Measurements from ENCODE around the gene SCARB1. TPM values are rescaled to one million over a fixed set of nuclear protein-coding genes. Genes with fewer than 3 reads are reported as not detected.

Gene SCARB1
- total and polyA plus RNA-seq, 4 donors = 14.9 to 88.4 (median 56.2) TPM

DNA sequence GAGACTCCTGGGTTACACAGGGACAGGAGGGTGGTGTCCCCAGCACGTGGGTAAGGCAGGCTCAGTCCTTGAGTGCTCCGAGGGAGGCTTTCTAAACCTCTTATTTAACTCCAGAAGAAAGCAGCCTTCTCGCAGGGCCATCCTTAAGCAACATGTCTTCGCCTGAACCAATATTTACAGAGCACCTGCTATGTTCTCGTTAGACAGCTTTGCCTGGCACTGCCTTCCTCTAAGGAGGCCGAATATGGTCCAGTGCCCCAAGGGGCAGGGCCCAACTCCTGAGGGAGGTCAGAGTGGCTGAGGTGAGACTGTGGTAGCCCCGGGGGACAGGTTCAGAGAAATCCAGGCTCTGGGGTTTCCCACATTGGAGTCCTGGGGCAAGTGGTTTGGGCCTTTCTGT, 2.1 kb upstream of the SCARB1 start:
- Histone ChIP-seq H3K27me3 (ENCODE audit: control insufficient read depth, insufficient read depth, low read length) (no peaks in the 10 kb centered on the region), H3K9me3 (ENCODE audit: control insufficient read depth, insufficient read depth, low read length) (no peaks in the 10 kb centered on the region), H3K4me3 (ENCODE audit: low read depth, low read length) (no peak overlapping the region), H3K4me1 (ENCODE audit: control insufficient read depth, insufficient read depth, low read length) (peaks cover 32% of the 10 kb centered on the region), H3K36me3 (ENCODE audit: control insufficient read depth, insufficient read depth, low read length) (no peaks in the 10 kb centered on the region), H3K27ac (ENCODE audit: low read depth, low read length) (no peak overlapping the region)
- WGBS (ENCODE audit: insufficient coverage) = 85% methylated on average over 7 of the region's 7 CpGs
- no peak for DNase-seq (ENCODE audit: low read depth in 4 of 6, low spot score in 6 of 6)

DNA sequence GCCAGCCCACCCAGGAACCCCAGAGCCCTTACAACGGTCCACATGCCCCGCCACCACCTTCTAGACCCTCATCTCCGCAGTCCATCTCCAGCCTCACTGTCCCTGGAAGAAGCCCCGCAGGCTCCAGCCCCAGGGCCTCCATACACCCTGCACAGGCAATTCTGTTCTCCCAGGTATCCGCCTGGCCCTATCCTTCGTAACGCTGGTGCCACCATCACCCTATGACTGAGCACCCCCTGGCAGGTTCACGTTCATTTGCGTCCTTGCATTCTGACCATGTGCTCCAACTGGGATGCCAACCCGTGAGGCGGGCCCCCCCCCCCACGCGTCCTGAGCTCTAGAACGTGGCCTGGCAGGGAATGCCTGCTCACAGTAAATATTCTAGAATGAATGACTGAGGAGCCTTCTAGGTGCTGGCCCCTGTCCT, 675 bp upstream of the SCARB1 start:
- peak overlapping the region; percentile 49 for H3K27ac ChIP-seq (ENCODE audit: low read depth, low read length)
- no peaks in the 10 kb centered on the region for H3K27me3 ChIP-seq (ENCODE audit: control insufficient read depth, insufficient read depth, low read length)
- H3K9me3 ChIP-seq (ENCODE audit: control insufficient read depth, insufficient read depth, low read length) = no peaks in the 10 kb centered on the region
- WGBS (ENCODE audit: insufficient coverage) = 87% methylated on average over 11 of the region's 14 CpGs
- H3K4me3 ChIP-seq (ENCODE audit: low read depth, low read length) = peak overlapping the region; percentile 36
- no peak for DNase-seq (ENCODE audit: low read depth in 4 of 6, low spot score in 6 of 6)
- H3K36me3 ChIP-seq (ENCODE audit: control insufficient read depth, insufficient read depth, low read length) = no peaks in the 10 kb centered on the region
- H3K4me1 ChIP-seq (ENCODE audit: control insufficient read depth, insufficient read depth, low read length) = peaks cover 37% of the 10 kb centered on the region

DNA sequence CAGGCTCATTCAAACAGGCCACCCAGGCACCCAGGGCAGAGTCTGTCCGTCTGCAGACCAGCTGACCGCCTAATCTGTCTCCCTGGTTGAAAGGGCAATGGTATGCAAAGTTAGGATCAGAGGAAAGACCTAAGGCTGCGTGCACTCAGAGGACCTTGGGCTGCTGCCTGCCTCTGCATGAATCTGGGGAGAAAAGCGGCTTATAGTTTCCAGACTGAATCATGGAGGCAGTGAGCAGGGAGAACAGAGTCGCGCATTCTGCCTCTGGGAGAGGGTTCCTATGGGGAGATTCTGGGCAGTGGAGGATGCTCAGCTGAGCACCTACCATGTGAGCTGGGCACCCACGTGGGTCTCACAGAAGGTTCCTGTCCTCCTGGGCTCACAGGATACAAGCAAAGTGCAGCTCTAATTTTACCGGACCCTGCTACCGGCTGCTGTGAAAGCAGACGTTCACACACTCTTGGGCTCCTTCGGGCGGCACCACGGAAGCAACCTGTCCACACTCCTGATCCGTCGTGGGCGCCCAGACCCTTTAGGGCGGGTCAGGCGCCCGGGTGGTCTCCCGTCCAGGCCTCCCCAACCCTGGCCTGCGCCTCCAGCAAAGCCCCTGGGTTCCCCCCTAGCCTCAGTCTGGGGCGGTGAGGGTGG, 772 bp downstream of the SCARB1 start:
- DNase-seq (ENCODE audit: low read depth in 4 of 6, low spot score in 6 of 6) = peak in 2 of 6 donors; percentile 54 to 56
- Histone ChIP-seq H3K27ac (ENCODE audit: low read depth, low read length) (peak overlapping the region; percentile 40), H3K36me3 (ENCODE audit: control insufficient read depth, insufficient read depth, low read length) (peaks cover 2% of the 10 kb centered on the region), H3K4me3 (ENCODE audit: low read depth, low read length) (peak overlapping the region; percentile 50), H3K27me3 (ENCODE audit: control insufficient read depth, insufficient read depth, low read length) (no peaks in the 10 kb centered on the region), H3K9me3 (ENCODE audit: control insufficient read depth, insufficient read depth, low read length) (no peaks in the 10 kb centered on the region), H3K4me1 (ENCODE audit: control insufficient read depth, insufficient read depth, low read length) (peaks cover 34% of the 10 kb centered on the region)
- WGBS (ENCODE audit: insufficient coverage) = 13% methylated on average over 21 of the region's 22 CpGs

DNA sequence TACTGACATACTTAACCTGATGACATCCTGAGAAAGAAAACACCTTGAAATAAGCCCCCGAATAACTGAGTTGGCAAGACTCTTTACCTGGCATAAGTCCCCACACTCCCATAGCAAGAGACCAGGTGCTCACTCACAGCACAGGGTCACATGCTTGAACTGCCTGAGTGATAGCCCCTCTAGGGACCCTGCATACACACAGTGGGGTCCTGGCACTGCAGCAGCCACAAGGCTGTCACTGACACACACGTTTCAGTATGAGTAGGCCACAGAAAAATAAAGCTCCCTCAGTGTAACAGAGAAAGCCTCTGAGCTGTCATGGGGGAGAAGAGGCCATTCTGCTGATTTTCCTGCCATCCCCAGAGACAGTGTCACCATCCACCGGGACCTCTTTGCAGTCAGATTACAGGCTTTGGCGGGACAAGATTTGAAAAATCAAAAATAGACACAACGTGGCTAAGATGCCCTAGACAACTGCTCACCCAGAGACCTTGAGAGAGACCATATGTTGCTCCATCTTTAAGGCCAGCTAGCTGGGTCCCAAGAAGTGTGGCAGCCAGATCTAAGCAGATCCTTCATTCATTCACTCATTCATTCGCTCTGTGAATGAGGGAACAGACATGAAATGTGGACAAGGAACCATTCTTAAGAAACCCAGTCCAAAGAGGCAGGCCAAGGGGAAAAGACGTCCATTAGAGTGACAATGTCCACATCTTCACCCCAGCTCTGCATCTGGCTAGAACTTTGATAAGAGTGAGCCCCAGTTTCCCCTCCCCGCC, 1.6 kb downstream of the SCARB1 start:
- 62% methylated on average over 6 of the region's 8 CpGs for WGBS (ENCODE audit: insufficient coverage)
- Histone ChIP-seq H3K4me3 (ENCODE audit: low read depth, low read length) (peak overlapping the region; percentile 50), H3K27me3 (ENCODE audit: control insufficient read depth, insufficient read depth, low read length) (no peaks in the 10 kb centered on the region), H3K4me1 (ENCODE audit: control insufficient read depth, insufficient read depth, low read length) (peaks cover 42% of the 10 kb centered on the region), H3K27ac (ENCODE audit: low read depth, low read length) (peak overlapping the region; percentile 81), H3K36me3 (ENCODE audit: control insufficient read depth, insufficient read depth, low read length) (peaks cover 8% of the 10 kb centered on the region), H3K9me3 (ENCODE audit: control insufficient read depth, insufficient read depth, low read length) (no peaks in the 10 kb centered on the region)
- DNase-seq (ENCODE audit: low read depth in 4 of 6, low spot score in 6 of 6) = no peak

DNA sequence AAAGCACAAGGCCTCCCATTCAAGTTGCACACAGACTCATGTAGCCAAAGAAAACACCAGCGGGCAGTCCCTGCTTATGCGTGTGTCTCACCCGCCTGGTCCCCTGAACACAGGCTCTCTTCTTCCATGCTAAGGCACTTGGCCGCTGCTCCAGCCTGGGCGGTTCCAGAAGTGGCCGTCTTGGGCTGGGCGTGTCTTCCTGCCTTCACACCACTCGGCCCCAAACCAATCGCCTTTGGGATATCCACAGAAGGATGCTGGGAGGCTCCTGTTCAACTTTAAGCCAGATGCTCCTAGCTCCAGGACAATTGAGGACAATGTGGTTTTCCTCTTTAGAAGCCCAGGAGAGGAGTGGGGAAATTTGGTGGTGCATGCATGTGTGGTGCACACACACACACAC, 2.2 kb downstream of the SCARB1 start:
- WGBS (ENCODE audit: insufficient coverage) = 20% methylated on average over 6 of the region's 9 CpGs

DNA sequence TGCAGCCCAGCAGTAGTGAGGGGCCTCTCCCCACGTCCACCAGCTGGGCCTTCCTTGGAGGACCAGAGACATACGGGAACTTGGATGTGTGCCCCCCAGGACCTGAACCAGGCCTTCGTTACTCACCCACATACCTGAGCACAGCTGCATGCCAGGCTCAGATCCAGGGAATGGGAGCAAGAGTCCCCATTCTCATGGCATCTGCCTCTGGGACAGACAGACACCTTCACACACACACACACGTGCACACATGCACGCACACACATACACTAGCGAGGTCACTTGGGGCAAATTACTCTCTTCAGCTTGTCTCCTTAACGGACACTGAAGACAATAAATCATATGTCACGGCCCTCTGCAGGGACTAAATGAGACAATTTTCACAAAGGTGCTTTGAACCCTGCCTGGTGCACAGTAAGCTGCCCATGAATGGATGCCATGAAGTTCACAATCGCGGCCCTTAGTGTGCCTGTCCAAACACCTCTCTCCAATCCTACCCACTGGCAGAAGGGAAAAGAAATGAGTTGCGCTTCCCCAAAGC, 5.7 kb downstream of the SCARB1 start:
- Histone ChIP-seq H3K27me3 (ENCODE audit: control insufficient read depth, insufficient read depth, low read length) (no peaks in the 10 kb centered on the region), H3K4me1 (ENCODE audit: control insufficient read depth, insufficient read depth, low read length) (peaks cover 64% of the 10 kb centered on the region), H3K4me3 (ENCODE audit: low read depth, low read length) (no peak overlapping the region), H3K9me3 (ENCODE audit: control insufficient read depth, insufficient read depth, low read length) (no peaks in the 10 kb centered on the region), H3K36me3 (ENCODE audit: control insufficient read depth, insufficient read depth, low read length) (peaks cover 19% of the 10 kb centered on the region), H3K27ac (ENCODE audit: low read depth, low read length) (no peak overlapping the region)
- 73% methylated on average over 10 of the region's 11 CpGs for WGBS (ENCODE audit: insufficient coverage)
- DNase-seq (ENCODE audit: low read depth in 4 of 6, low spot score in 6 of 6) = no peak

More for the DNA sequence above, 2.2 kb downstream of the SCARB1 start:
- no peaks in the 10 kb centered on the region for H3K9me3 ChIP-seq (ENCODE audit: control insufficient read depth, insufficient read depth, low read length)
- H3K27ac ChIP-seq (ENCODE audit: low read depth, low read length) = peak overlapping the region; percentile 81
- DNase-seq (ENCODE audit: low read depth in 4 of 6, low spot score in 6 of 6) = peak in 5 of 6 donors; percentile 51 to 92 (median 68)
- no peak overlapping the region for H3K4me3 ChIP-seq (ENCODE audit: low read depth, low read length)
- H3K27me3 ChIP-seq (ENCODE audit: control insufficient read depth, insufficient read depth, low read length) = no peaks in the 10 kb centered on the region
- peaks cover 48% of the 10 kb centered on the region for H3K4me1 ChIP-seq (ENCODE audit: control insufficient read depth, insufficient read depth, low read length)
- H3K36me3 ChIP-seq (ENCODE audit: control insufficient read depth, insufficient read depth, low read length) = peaks cover 14% of the 10 kb centered on the region

DNA sequence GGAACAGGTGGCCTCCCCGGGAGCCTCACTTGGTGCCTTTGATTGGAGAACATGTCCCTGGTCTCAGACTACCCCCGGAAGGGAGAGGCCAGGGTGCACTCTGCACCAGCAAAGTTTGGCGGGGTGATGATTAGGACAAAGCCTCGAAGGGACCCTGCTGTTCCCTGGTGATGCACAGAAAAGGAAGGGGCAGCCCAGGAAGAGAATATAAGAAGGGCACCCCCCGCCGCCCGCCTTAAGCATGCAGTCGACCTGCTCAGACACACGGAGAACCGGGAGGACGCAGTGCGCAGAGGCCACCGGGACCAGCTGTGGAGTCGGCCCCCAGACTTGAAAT, 6.9 kb downstream of the SCARB1 start:
- Histone ChIP-seq H3K27ac (ENCODE audit: low read depth, low read length) (no peak overlapping the region), H3K4me1 (ENCODE audit: control insufficient read depth, insufficient read depth, low read length) (peaks cover 56% of the 10 kb centered on the region), H3K27me3 (ENCODE audit: control insufficient read depth, insufficient read depth, low read length) (no peaks in the 10 kb centered on the region), H3K9me3 (ENCODE audit: control insufficient read depth, insufficient read depth, low read length) (no peaks in the 10 kb centered on the region), H3K36me3 (ENCODE audit: control insufficient read depth, insufficient read depth, low read length) (peaks cover 21% of the 10 kb centered on the region), H3K4me3 (ENCODE audit: low read depth, low read length) (no peak overlapping the region)
- DNase-seq (ENCODE audit: low read depth in 4 of 6, low spot score in 6 of 6) = no peak
- WGBS (ENCODE audit: insufficient coverage) = 86% methylated on average over 14 of the region's 14 CpGs

DNA sequence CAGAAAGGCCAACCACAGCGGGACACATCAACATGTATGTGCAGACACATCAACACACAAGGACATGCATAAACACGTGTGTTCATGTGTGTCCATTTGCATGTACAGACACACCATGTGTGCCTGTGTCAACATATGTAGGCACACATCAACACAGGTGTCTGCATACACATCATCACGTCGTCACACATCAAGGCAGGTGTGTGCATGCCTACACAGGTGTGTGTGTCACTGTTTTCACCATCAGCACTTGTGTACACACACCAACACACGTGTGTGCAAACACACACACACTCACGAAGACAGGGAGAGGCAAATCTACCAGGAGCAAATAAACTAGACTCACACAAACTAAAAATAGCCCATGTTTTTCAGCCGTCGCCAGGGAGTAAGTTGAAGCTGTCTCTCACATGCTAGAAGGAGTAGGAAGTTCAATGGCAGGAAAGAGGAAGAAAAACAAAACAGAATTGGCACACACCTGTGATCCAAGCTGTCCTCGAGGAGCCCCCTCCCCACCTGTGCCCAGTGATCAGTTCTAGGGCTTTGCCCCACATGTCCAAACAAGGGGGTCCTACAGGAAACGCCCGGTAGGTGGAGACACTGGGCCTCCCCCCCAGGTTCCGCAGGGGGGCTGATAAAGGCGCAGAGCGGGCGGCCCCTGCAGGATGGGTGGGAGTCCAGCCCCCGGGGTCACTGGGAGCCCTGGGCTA, 7.4 kb downstream of the SCARB1 start:
- H3K4me1 ChIP-seq (ENCODE audit: control insufficient read depth, insufficient read depth, low read length) = peaks cover 51% of the 10 kb centered on the region
- DNase-seq (ENCODE audit: low read depth in 4 of 6, low spot score in 6 of 6) = peak in 1 of 6 donors; percentile 45
- 81% methylated on average over 12 of the region's 16 CpGs for WGBS (ENCODE audit: insufficient coverage)
- no peaks in the 10 kb centered on the region for H3K27me3 ChIP-seq (ENCODE audit: control insufficient read depth, insufficient read depth, low read length)
- no peak overlapping the region for H3K27ac ChIP-seq (ENCODE audit: low read depth, low read length)
- no peaks in the 10 kb centered on the region for H3K9me3 ChIP-seq (ENCODE audit: control insufficient read depth, insufficient read depth, low read length)
- H3K36me3 ChIP-seq (ENCODE audit: control insufficient read depth, insufficient read depth, low read length) = peaks cover 21% of the 10 kb centered on the region
- H3K4me3 ChIP-seq (ENCODE audit: low read depth, low read length) = no peak overlapping the region

DNA sequence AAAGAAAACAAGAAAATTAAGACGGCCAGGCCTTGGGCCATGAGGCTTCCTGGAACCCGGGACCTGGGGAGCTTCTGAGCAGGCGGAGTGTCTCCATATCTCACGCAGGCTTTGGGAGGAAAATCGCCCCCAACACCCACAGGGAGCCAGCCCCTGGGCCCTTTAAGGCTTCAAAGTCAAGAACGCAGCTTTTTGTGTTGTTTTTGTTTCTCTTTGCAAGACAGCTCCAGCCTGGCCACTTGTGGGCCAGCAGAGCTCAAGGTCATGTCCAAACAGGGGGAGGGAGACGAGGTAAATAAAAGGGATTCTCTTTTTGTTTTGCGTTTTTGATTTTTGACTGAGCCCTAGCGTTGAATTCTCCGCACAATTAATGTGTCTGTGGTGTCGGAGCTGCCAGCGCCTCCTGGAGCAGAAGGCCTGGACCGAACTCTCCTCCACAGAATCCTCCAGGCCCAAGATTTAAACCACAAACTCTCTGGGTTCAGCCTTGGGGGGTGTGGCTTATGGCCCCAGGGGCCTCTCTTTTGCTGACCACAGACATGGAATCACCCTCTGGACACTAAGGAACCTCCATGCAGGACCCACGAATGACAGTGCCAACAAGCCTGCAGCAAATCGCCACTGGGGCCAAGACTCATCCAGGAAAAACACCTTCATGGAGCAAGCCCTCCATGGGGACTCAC, 8.2 kb downstream of the SCARB1 start:
- H3K36me3 ChIP-seq (ENCODE audit: control insufficient read depth, insufficient read depth, low read length) = peaks cover 21% of the 10 kb centered on the region
- 69% methylated on average over 9 of the region's 15 CpGs for WGBS (ENCODE audit: insufficient coverage)
- peak overlapping the region; percentile 61 for H3K27ac ChIP-seq (ENCODE audit: low read depth, low read length)
- peak in 1 of 6 donors; percentile 31 for DNase-seq (ENCODE audit: low read depth in 4 of 6, low spot score in 6 of 6)
- no peaks in the 10 kb centered on the region for H3K27me3 ChIP-seq (ENCODE audit: control insufficient read depth, insufficient read depth, low read length)
- H3K4me1 ChIP-seq (ENCODE audit: control insufficient read depth, insufficient read depth, low read length) = peaks cover 47% of the 10 kb centered on the region
- H3K4me3 ChIP-seq (ENCODE audit: low read depth, low read length) = no peak overlapping the region
- no peaks in the 10 kb centered on the region for H3K9me3 ChIP-seq (ENCODE audit: control insufficient read depth, insufficient read depth, low read length)
